Upper lobe of left lung (tissue), 6 donors: Measurements from ENCODE around the gene RNASET2. TPM values are rescaled to one million over a fixed set of nuclear protein-coding genes. Genes with fewer than 3 reads are reported as not detected.

Experiments used
- ATAC-seq, 2 donors: fragments of 200-7000 bp; cut with Tn5 transposase; one replicate each; pipeline ENCODE4 v1.9.1; 2022; ENCODE audit warnings: mild to moderate bottlenecking in 2 of 2, moderate library complexity in 2 of 2; ENCODE audit not compliant: low FRiP score in 2 of 2
- DNase-seq, 2 donors: peaks; one replicate each; pipeline ENCODE4 v3.0.0-alpha.2; 2019 to 2020
- H3K27ac ChIP-seq, 4 donors: fragments of 200-600 bp; sonication (generic); one replicate each; pipeline ENCODE4 v1.5.1; 2016 to 2019
- H3K27me3 ChIP-seq, 4 donors: fragments of 200-600 bp; sonication (generic); one replicate each; pipeline ENCODE4 v1.5.1; 2017 to 2019
- H3K36me3 ChIP-seq, 4 donors: fragments of 200-600 bp; sonication (generic); one replicate each; pipeline ENCODE4 v1.5.1; 2016 to 2019
- H3K4me1 ChIP-seq, 4 donors: fragments of 200-600 bp; sonication (generic); one replicate each; pipeline ENCODE4 v1.5.1; 2018 to 2019
- H3K4me3 ChIP-seq, 4 donors: fragments of 200-600 bp; sonication (generic); one replicate each; pipeline ENCODE4 v1.5.1; 2017 to 2019; ENCODE audit warnings: mild to moderate bottlenecking in 2 of 4, moderate library complexity in 1 of 4
- H3K9me3 ChIP-seq, 4 donors: fragments of 200-600 bp; sonication (generic); one replicate each; pipeline ENCODE4 v1.5.1; 2018 to 2019
- CTCF ChIP-seq, 6 experiments: fragments of 450-650 bp in 4 of 6; fragments of 200-600 bp in 2 of 6; sonication (generic) in 2 of 6; IDR thresholded peaks; one replicate each; pipeline ENCODE4 v1.5.1; 2016 to 2019; ENCODE audit warnings: antibody characterized with exemption in 6 of 6
- EP300 ChIP-seq, 4 donors: sonication (generic); formaldehyde crosslinking; IDR thresholded peaks; one replicate each; pipeline ENCODE4 v1.5.1; 2017; ENCODE audit warnings: antibody characterized with exemption in 4 of 4, control low read depth in 2 of 4
- POLR2A ChIP-seq, 4 donors: fragments of 450-650 bp; IDR thresholded peaks; one replicate each; pipeline ENCODE4 v1.5.1; 2016 to 2017; ENCODE audit warnings: antibody characterized with exemption in 4 of 4, mild to moderate bottlenecking in 2 of 4
- POLR2AphosphoS5 ChIP-seq, 2 donors: sonication (generic); formaldehyde crosslinking; IDR thresholded peaks; one replicate each; pipeline ENCODE4 v1.5.1; 2017; ENCODE audit warnings: antibody characterized with exemption in 2 of 2
- WGBS, 2 donors: methylation state at CpG; one replicate each; pipeline ENCODE4 v1.1.5; 2017 to 2018; 5-methylcytosine and 5-hydroxymethylcytosine counted together
- small RNA-seq, 4 donors: library from RNA; depleted of rRNA; stranded (forward); fragments of <200 nt; gene quantifications; one replicate each; pipeline ENCODE3, GENCODE V24; 2016
- total RNA-seq, 6 donors: library from RNA; depleted of rRNA in 4 of 6; stranded (reverse); fragments of >200 nt in 4 of 6; gene quantifications; one replicate each; pipeline versions ENCODE4 v1.1.0 to v1.2.1, GENCODE V29; 2016 to 2021
- donor health status: DM: no; HTN: no; CAD: no; lungs with moderate emphysema.
- donor health status: DM: no; HTN: yes; CAD: no; lungs with severe emphysema.

RNASET2 gene
- total RNA-seq, 6 donors from 2014 or later = 66.4 to 131 (median 94.8) TPM

- Histone ChIP-seq H3K4me1 (no peaks in the 10 kb centered on the region), H3K27ac (no peak overlapping the region), H3K4me3 (no peak overlapping the region), H3K9me3 (no peaks in the 10 kb centered on the region), H3K27me3 (no peaks in the 10 kb centered on the region), H3K36me3 (no peaks in the 10 kb centered on the region)
- DNase-seq (no peak), ATAC-seq (no peak)
- TF ChIP-seq CTCF (IDR thresholded peaks at IDR 0.05) = no peak
- no peak for TF ChIP-seq POLR2AphosphoS5 (IDR thresholded peaks at IDR 0.05)
- no peak for TF ChIP-seq POLR2A (IDR thresholded peaks at IDR 0.05)
- no peak for TF ChIP-seq EP300 (IDR thresholded peaks at IDR 0.05)
- 90 to 95% methylated on average over 1 of the region's 1 CpG for WGBS, 2 donors
These were observed 76.8 kb downstream of the RNASET2 start for GRCh38 chr6:166879594-166879993.

Small RNAs within 50 kb of the gene (small RNA-seq; reads per million reads assigned to genes)
- gene MIR3939 = 0 to 0.44 (median 0.14) reads per million in 4 donors

Other genes with a start within 250 kb of the RNASET2 start
- 10 to 100 TPM in 4 of 6 donors, 1 to 10 TPM in 2; 7.8 to 70.2 (median 14.1) TPM for gene CEP43, start 42.8 kb upstream of the RNASET2 start, total RNA-seq
- 1 to 10 TPM in 2 of 6 donors, under 1 TPM in 1, not detected in 3; 0.34 to 1.9 (median 1.0) TPM for gene CCR6, start 166.5 kb upstream of the RNASET2 start, total RNA-seq
- gene GPR31, start 201.4 kb upstream of the RNASET2 start, total RNA-seq = not detected